ENCODE measurements around the gene NEUROD2. TPM values are rescaled to one million over a fixed set of nuclear protein-coding genes. Genes with fewer than 3 reads are reported as not detected.

NEUROD2 gene
- total and polyA plus RNA-seq, 4 donors, result 1.6 to 14.1 (median 6.7) TPM

- H3K4me3 ChIP-seq (ENCODE audit: low read depth, low read length), result peak overlapping the region; percentile 51
- H3K27ac ChIP-seq (ENCODE audit: low read depth, low read length), result no peak overlapping the region
- H3K9me3 ChIP-seq (ENCODE audit: control insufficient read depth, insufficient read depth, low read length), result no peaks in the 10 kb centered on the region
- no peak for DNase-seq (ENCODE audit: low read depth in 4 of 6, low spot score in 6 of 6)
- peaks cover 78% of the 10 kb centered on the region for H3K4me1 ChIP-seq (ENCODE audit: control insufficient read depth, insufficient read depth, low read length)
- 50% methylated on average over 4 of the region's 10 CpGs for WGBS (ENCODE audit: insufficient coverage)
- peaks cover 8% of the 10 kb centered on the region for H3K36me3 ChIP-seq (ENCODE audit: control insufficient read depth, insufficient read depth, low read length)
- peaks cover 32% of the 10 kb centered on the region for H3K27me3 ChIP-seq (ENCODE audit: control insufficient read depth, insufficient read depth, low read length)
Measured at GRCh38 chr17:39628655-39629493, 21.2 kb upstream of the NEUROD2 start.

- H3K27ac ChIP-seq (ENCODE audit: low read depth, low read length), result no peak overlapping the region
- peak overlapping the region; percentile 51 for H3K4me3 ChIP-seq (ENCODE audit: low read depth, low read length)
- whole genome bisulfite sequencing (ENCODE audit: insufficient coverage), result 15% methylated on average over 12 of the region's 16 CpGs
- H3K9me3 ChIP-seq (ENCODE audit: control insufficient read depth, insufficient read depth, low read length), result no peaks in the 10 kb centered on the region
- H3K27me3 ChIP-seq (ENCODE audit: control insufficient read depth, insufficient read depth, low read length), result peaks cover 32% of the 10 kb centered on the region
- peaks cover 76% of the 10 kb centered on the region for H3K4me1 ChIP-seq (ENCODE audit: control insufficient read depth, insufficient read depth, low read length)
- H3K36me3 ChIP-seq (ENCODE audit: control insufficient read depth, insufficient read depth, low read length), result peaks cover 8% of the 10 kb centered on the region
- no peak for DNase-seq (ENCODE audit: low read depth in 4 of 6, low spot score in 6 of 6)
Measured at GRCh38 chr17:39627712-39628516, 20.2 kb upstream of the NEUROD2 start.

GRCh38 chr17:39627047-39627711, 19.5 kb upstream of the NEUROD2 start:
- Histone ChIP-seq H3K36me3 (ENCODE audit: control insufficient read depth, insufficient read depth, low read length) (peaks cover 8% of the 10 kb centered on the region), H3K4me3 (ENCODE audit: low read depth, low read length) (peak overlapping the region; percentile 51), H3K4me1 (ENCODE audit: control insufficient read depth, insufficient read depth, low read length) (peaks cover 71% of the 10 kb centered on the region), H3K9me3 (ENCODE audit: control insufficient read depth, insufficient read depth, low read length) (no peaks in the 10 kb centered on the region), H3K27me3 (ENCODE audit: control insufficient read depth, insufficient read depth, low read length) (peaks cover 32% of the 10 kb centered on the region), H3K27ac (ENCODE audit: low read depth, low read length) (no peak overlapping the region)
- no peak for DNase-seq (ENCODE audit: low read depth in 4 of 6, low spot score in 6 of 6)
- under 1% methylated on average over 72 of the region's 72 CpGs for WGBS (ENCODE audit: insufficient coverage)

GRCh38 chr17:39626171-39627046, 18.7 kb upstream of the NEUROD2 start, which contains the start of gene PPP1R1B:
Gene PPP1R1B (plus strand): TSS chr17:39626952. CDS start chr17:39627393, 441 bp downstream.
- peak in 2 of 6 donors; percentile 68 to 84 for DNase-seq (ENCODE audit: low read depth in 4 of 6, low spot score in 6 of 6)
- peaks cover 32% of the 10 kb centered on the region for H3K27me3 ChIP-seq (ENCODE audit: control insufficient read depth, insufficient read depth, low read length)
- 10% methylated on average over 29 of the region's 29 CpGs for WGBS (ENCODE audit: insufficient coverage)
- peaks cover 5% of the 10 kb centered on the region for H3K36me3 ChIP-seq (ENCODE audit: control insufficient read depth, insufficient read depth, low read length)
- H3K4me1 ChIP-seq (ENCODE audit: control insufficient read depth, insufficient read depth, low read length), result peaks cover 71% of the 10 kb centered on the region
- no peaks in the 10 kb centered on the region for H3K9me3 ChIP-seq (ENCODE audit: control insufficient read depth, insufficient read depth, low read length)
- peak within 1 kb of the TSS; percentile 51 for H3K4me3 ChIP-seq (ENCODE audit: low read depth, low read length)
- no peak within 1 kb of the TSS for H3K27ac ChIP-seq (ENCODE audit: low read depth, low read length)

- H3K27ac ChIP-seq (ENCODE audit: low read depth, low read length), result no peak overlapping the region
- peaks cover 69% of the 10 kb centered on the region for H3K4me1 ChIP-seq (ENCODE audit: control insufficient read depth, insufficient read depth, low read length)
- peak in 1 of 6 donors; percentile 65 for DNase-seq (ENCODE audit: low read depth in 4 of 6, low spot score in 6 of 6)
- no peaks in the 10 kb centered on the region for H3K9me3 ChIP-seq (ENCODE audit: control insufficient read depth, insufficient read depth, low read length)
- peaks cover 32% of the 10 kb centered on the region for H3K27me3 ChIP-seq (ENCODE audit: control insufficient read depth, insufficient read depth, low read length)
- WGBS (ENCODE audit: insufficient coverage), result 67% methylated on average over 3 of the region's 5 CpGs
- H3K36me3 ChIP-seq (ENCODE audit: control insufficient read depth, insufficient read depth, low read length), result peaks cover 4% of the 10 kb centered on the region
- no peak overlapping the region for H3K4me3 ChIP-seq (ENCODE audit: low read depth, low read length)
Measured at GRCh38 chr17:39625198-39625785, 17.6 kb upstream of the NEUROD2 start.

- Histone ChIP-seq H3K9me3 (ENCODE audit: control insufficient read depth, insufficient read depth, low read length) (no peaks in the 10 kb centered on the region), H3K4me3 (ENCODE audit: low read depth, low read length) (no peak overlapping the region), H3K27ac (ENCODE audit: low read depth, low read length) (no peak overlapping the region), H3K36me3 (ENCODE audit: control insufficient read depth, insufficient read depth, low read length) (no peaks in the 10 kb centered on the region), H3K4me1 (ENCODE audit: control insufficient read depth, insufficient read depth, low read length) (peaks cover 64% of the 10 kb centered on the region), H3K27me3 (ENCODE audit: control insufficient read depth, insufficient read depth, low read length) (peaks cover 32% of the 10 kb centered on the region)
- DNase-seq (ENCODE audit: low read depth in 4 of 6, low spot score in 6 of 6), result no peak
- 56% methylated on average over 7 of the region's 8 CpGs for WGBS (ENCODE audit: insufficient coverage)
Measured at GRCh38 chr17:39624313-39624712, 16.6 kb upstream of the NEUROD2 start.

GRCh38 chr17:39623356-39623950, 15.7 kb upstream of the NEUROD2 start:
- Histone ChIP-seq H3K9me3 (ENCODE audit: control insufficient read depth, insufficient read depth, low read length) (no peaks in the 10 kb centered on the region), H3K36me3 (ENCODE audit: control insufficient read depth, insufficient read depth, low read length) (no peaks in the 10 kb centered on the region), H3K27me3 (ENCODE audit: control insufficient read depth, insufficient read depth, low read length) (peaks cover 32% of the 10 kb centered on the region), H3K4me1 (ENCODE audit: control insufficient read depth, insufficient read depth, low read length) (peaks cover 64% of the 10 kb centered on the region), H3K4me3 (ENCODE audit: low read depth, low read length) (no peak overlapping the region), H3K27ac (ENCODE audit: low read depth, low read length) (no peak overlapping the region)
- peak in 4 of 6 donors; percentile 64 to 92 (median 79) for DNase-seq (ENCODE audit: low read depth in 4 of 6, low spot score in 6 of 6)
- WGBS (ENCODE audit: insufficient coverage), result 6% methylated on average over 7 of the region's 16 CpGs

GRCh38 chr17:39622380-39623006, 14.8 kb upstream of the NEUROD2 start:
- Histone ChIP-seq H3K4me1 (ENCODE audit: control insufficient read depth, insufficient read depth, low read length) (peaks cover 59% of the 10 kb centered on the region), H3K4me3 (ENCODE audit: low read depth, low read length) (no peak overlapping the region)
- WGBS (ENCODE audit: insufficient coverage), result 71% methylated on average over 6 of the region's 16 CpGs

More at GRCh38 chr17:39622380-39623006, 14.8 kb upstream of the NEUROD2 start:
- Histone ChIP-seq H3K9me3 (ENCODE audit: control insufficient read depth, insufficient read depth, low read length) (no peaks in the 10 kb centered on the region), H3K27ac (ENCODE audit: low read depth, low read length) (no peak overlapping the region), H3K36me3 (ENCODE audit: control insufficient read depth, insufficient read depth, low read length) (no peaks in the 10 kb centered on the region), H3K27me3 (ENCODE audit: control insufficient read depth, insufficient read depth, low read length) (peaks cover 25% of the 10 kb centered on the region)
- DNase-seq (ENCODE audit: low read depth in 4 of 6, low spot score in 6 of 6), result no peak

Measured in spinal cord (tissue), 10 donors.